ENCODE data around the gene ARMH1.

DNA sequence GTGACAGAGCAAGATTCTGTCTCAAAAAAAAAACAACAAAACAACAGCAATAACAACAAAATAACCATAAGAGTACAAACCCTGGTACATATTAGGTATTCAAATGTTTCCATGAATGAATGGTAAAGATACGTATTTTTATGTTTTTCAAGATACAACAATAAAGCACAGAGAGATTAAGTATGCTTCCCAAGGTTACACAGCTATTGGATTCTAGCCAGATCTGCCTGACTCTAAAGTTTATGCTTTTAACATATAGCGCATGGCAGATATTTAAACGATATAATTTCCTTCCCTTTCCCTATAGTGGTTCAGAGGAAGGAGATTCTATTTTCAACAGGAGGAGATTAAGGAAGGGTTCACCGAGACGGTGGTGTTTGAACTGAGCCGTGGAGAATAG is 31.0 kb downstream of the ARMH1 start:
- no peak for TF ChIP-seq POLR2AphosphoS5 (IDR thresholded peaks at IDR 0.05; ENCODE audit: low read depth, low read length)
- TF ChIP-seq, protein P1, sequence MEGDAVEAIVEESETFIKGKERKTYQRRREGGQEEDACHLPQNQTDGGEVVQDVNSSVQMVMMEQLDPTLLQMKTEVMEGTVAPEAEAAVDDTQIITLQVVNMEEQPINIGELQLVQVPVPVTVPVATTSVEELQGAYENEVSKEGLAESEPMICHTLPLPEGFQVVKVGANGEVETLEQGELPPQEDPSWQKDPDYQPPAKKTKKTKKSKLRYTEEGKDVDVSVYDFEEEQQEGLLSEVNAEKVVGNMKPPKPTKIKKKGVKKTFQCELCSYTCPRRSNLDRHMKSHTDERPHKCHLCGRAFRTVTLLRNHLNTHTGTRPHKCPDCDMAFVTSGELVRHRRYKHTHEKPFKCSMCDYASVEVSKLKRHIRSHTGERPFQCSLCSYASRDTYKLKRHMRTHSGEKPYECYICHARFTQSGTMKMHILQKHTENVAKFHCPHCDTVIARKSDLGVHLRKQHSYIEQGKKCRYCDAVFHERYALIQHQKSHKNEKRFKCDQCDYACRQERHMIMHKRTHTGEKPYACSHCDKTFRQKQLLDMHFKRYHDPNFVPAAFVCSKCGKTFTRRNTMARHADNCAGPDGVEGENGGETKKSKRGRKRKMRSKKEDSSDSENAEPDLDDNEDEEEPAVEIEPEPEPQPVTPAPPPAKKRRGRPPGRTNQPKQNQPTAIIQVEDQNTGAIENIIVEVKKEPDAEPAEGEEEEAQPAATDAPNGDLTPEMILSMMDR (IDR thresholded peaks at IDR 0.05): no peak
- TF ChIP-seq, protein P2, sequence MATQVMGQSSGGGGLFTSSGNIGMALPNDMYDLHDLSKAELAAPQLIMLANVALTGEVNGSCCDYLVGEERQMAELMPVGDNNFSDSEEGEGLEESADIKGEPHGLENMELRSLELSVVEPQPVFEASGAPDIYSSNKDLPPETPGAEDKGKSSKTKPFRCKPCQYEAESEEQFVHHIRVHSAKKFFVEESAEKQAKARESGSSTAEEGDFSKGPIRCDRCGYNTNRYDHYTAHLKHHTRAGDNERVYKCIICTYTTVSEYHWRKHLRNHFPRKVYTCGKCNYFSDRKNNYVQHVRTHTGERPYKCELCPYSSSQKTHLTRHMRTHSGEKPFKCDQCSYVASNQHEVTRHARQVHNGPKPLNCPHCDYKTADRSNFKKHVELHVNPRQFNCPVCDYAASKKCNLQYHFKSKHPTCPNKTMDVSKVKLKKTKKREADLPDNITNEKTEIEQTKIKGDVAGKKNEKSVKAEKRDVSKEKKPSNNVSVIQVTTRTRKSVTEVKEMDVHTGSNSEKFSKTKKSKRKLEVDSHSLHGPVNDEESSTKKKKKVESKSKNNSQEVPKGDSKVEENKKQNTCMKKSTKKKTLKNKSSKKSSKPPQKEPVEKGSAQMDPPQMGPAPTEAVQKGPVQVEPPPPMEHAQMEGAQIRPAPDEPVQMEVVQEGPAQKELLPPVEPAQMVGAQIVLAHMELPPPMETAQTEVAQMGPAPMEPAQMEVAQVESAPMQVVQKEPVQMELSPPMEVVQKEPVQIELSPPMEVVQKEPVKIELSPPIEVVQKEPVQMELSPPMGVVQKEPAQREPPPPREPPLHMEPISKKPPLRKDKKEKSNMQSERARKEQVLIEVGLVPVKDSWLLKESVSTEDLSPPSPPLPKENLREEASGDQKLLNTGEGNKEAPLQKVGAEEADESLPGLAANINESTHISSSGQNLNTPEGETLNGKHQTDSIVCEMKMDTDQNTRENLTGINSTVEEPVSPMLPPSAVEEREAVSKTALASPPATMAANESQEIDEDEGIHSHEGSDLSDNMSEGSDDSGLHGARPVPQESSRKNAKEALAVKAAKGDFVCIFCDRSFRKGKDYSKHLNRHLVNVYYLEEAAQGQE (IDR thresholded peaks at IDR 0.05; ENCODE audit: insufficient read depth in 1 of 2, low read depth in 2 of 2, low read length in 1 of 2): no peak
